Lung (tissue), 12 donors: ENCODE results near the gene SETD2. TPM values are rescaled to one million over a fixed set of nuclear protein-coding genes. Genes with fewer than 3 reads are reported as not detected.

Source experiments
- ATAC-seq: fragments of 200-7000 bp; cut with Tn5 transposase; one replicate; pipeline ENCODE4 v1.9.1; 2020; ENCODE audit warnings: moderate number of reproducible peaks; ENCODE audit not compliant: insufficient read depth, low FRiP score
- DNase-seq, 3 donors: peaks; one replicate each; pipeline ENCODE4 v3.0.0-alpha.2; 2013 to 2017
- H3K27ac ChIP-seq, 2 donors: one replicate each; pipeline ENCODE4 v1.5.1; 2013; ENCODE audit warnings: mild to moderate bottlenecking in 2 of 2, moderate library complexity in 2 of 2, control low read depth in 1 of 2, inconsistent platforms in 1 of 2, low read depth in 1 of 2, low read length in 1 of 2
- H3K27me3 ChIP-seq, 3 donors: one replicate each; pipeline ENCODE4 v1.5.1; 2013; ENCODE audit warnings: low read length in 2 of 3; ENCODE audit not compliant: control insufficient read depth in 3 of 3, insufficient read depth in 3 of 3
- H3K36me3 ChIP-seq, 4 donors: one replicate each; pipeline ENCODE4 v1.5.1; 2013; ENCODE audit warnings: low read length in 4 of 4, mild to moderate bottlenecking in 1 of 4, moderate library complexity in 1 of 4; ENCODE audit not compliant: control insufficient read depth in 4 of 4, insufficient read depth in 4 of 4
- H3K4me1 ChIP-seq, 5 donors: one replicate each; pipeline ENCODE4 v1.5.1; 2013; ENCODE audit warnings: low read length in 5 of 5, mild to moderate bottlenecking in 2 of 5, moderate library complexity in 1 of 5; ENCODE audit not compliant: control insufficient read depth in 5 of 5, insufficient read depth in 5 of 5
- H3K4me3 ChIP-seq: one replicate; pipeline ENCODE4 v1.5.1; 2013; ENCODE audit warnings: mild to moderate bottlenecking, control low read depth, moderate library complexity
- H3K9ac ChIP-seq, 2 donors: one replicate each; pipeline ENCODE4 v1.5.1; 2013; ENCODE audit warnings: low read length in 2 of 2, control low read depth in 1 of 2; ENCODE audit not compliant: insufficient read depth in 1 of 2
- H3K9me3 ChIP-seq, 4 donors: one replicate each; pipeline ENCODE4 v1.5.1; 2013; ENCODE audit warnings: low read length in 3 of 4, mild to moderate bottlenecking in 1 of 4, moderate library complexity in 1 of 4; ENCODE audit not compliant: control insufficient read depth in 4 of 4, insufficient read depth in 3 of 4
- WGBS, 2 donors: extraction: QIAGEN DNeasy Blood & Tissue Kit; methylation state at CpG; one replicate each; pipeline ENCODE4 v1.1.7; 2013; 5-methylcytosine and 5-hydroxymethylcytosine counted together
- polyA plus RNA-seq, 2 donors: library from polyadenylated mRNA; stranded (reverse); fragments of 200-250 nt; gene quantifications; one replicate each; pipeline ENCODE4 v1.2.1, GENCODE V29; 2013
- total RNA-seq, 2 donors: library from RNA; depleted of rRNA in 1 of 2; stranded (reverse); fragments of >200 nt in 1 of 2; gene quantifications; one replicate each; pipeline ENCODE4 v1.2.1, GENCODE V29; 2014 to 2021
- TF ChIP-seq, protein P1 (sequence below): IDR thresholded peaks from 2 replicates; pipeline ENCODE4 v1.5.1; 2012; ENCODE audit warnings: mild to moderate bottlenecking; ENCODE audit errors: control extremely low read depth, extremely low read depth
- donor health status: control.
- donor health status: control.
- donor health status: Bipolar disorder and iron deficiency.
- donor health status: healthy.
- donor health status: DM: yes; HTN: yes; CAD: no.

SETD2 gene
- total and polyA plus RNA-seq, 4 donors = 10.4 to 107 (median 25.0) TPM

- ATAC-seq = no peak
- WGBS, 2 donors = 4 to 10% methylated on average over 4 of the region's 4 CpGs
- TF ChIP-seq, protein P1, sequence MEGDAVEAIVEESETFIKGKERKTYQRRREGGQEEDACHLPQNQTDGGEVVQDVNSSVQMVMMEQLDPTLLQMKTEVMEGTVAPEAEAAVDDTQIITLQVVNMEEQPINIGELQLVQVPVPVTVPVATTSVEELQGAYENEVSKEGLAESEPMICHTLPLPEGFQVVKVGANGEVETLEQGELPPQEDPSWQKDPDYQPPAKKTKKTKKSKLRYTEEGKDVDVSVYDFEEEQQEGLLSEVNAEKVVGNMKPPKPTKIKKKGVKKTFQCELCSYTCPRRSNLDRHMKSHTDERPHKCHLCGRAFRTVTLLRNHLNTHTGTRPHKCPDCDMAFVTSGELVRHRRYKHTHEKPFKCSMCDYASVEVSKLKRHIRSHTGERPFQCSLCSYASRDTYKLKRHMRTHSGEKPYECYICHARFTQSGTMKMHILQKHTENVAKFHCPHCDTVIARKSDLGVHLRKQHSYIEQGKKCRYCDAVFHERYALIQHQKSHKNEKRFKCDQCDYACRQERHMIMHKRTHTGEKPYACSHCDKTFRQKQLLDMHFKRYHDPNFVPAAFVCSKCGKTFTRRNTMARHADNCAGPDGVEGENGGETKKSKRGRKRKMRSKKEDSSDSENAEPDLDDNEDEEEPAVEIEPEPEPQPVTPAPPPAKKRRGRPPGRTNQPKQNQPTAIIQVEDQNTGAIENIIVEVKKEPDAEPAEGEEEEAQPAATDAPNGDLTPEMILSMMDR = no peak
- Histone ChIP-seq H3K4me1 (peaks cover 0 to 28% (median 18%) of the 10 kb centered on the region in 5 donors), H3K36me3 (no peaks in the 10 kb centered on the region), H3K9ac (peak overlapping the region; percentile 37 to 52), H3K27ac (peak overlapping the region in 1 of 2 donors; percentile 59), H3K4me3 (no peak overlapping the region), H3K27me3 (no peaks in the 10 kb centered on the region), H3K9me3 (no peaks in the 10 kb centered on the region)
- DNase-seq = no peak
These were observed 1.8 kb downstream of the SETD2 start for GRCh38 chr3:47161983-47162696.

GRCh38 chr3:47159820-47160219 is 4.1 kb downstream of the SETD2 start:
- Histone ChIP-seq H3K4me1 (peaks cover 0 to 22% (median 13%) of the 10 kb centered on the region in 5 donors), H3K27me3 (no peaks in the 10 kb centered on the region), H3K9me3 (no peaks in the 10 kb centered on the region), H3K27ac (no peak overlapping the region), H3K36me3 (no peaks in the 10 kb centered on the region), H3K9ac (no peak overlapping the region), H3K4me3 (no peak overlapping the region)
- DNase-seq = no peak
- no peak for ATAC-seq
- 78 to 85% methylated on average over 3 of the region's 3 CpGs for WGBS, 2 donors
- TF ChIP-seq, protein P1 = no peak

DNA sequence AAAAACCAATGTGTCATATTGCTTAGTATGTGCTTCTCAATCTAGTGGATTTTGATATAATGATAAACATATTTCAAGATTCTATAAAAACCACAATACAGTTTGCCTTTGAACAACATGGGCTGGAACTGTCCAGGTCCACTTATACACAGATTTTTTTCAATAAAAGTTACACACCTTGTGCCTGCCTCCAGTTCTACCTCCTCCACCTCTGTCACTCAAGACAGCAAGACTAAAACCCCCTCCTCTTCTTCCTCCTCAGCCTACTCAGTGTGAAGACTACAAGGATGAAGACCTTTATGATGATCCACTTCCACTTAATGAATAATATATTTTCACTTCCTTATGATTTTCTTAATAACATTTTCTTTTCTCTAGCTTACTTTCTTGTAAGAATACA is 5.7 kb downstream of the SETD2 start:
- H3K9me3 ChIP-seq = no peaks in the 10 kb centered on the region
- H3K4me3 ChIP-seq = no peak overlapping the region
- H3K36me3 ChIP-seq = no peaks in the 10 kb centered on the region
- no peak for DNase-seq
- TF ChIP-seq, protein P1 = no peak
- H3K27me3 ChIP-seq = no peaks in the 10 kb centered on the region
- ATAC-seq = no peak
- H3K27ac ChIP-seq = no peak overlapping the region
- H3K9ac ChIP-seq = no peak overlapping the region
- H3K4me1 ChIP-seq = peaks cover 0 to 22% (median 13%) of the 10 kb centered on the region in 5 donors

GRCh38 chr3:47156396-47156795 is 7.5 kb downstream of the SETD2 start:
- H3K9me3 ChIP-seq = no peaks in the 10 kb centered on the region
- ATAC-seq = no peak
- no peaks in the 10 kb centered on the region for H3K27me3 ChIP-seq
- WGBS, 2 donors = 48 to 76% methylated on average over 1 of the region's 1 CpG
- TF ChIP-seq, protein P1 = no peak
- no peaks in the 10 kb centered on the region for H3K36me3 ChIP-seq
- H3K4me1 ChIP-seq = peaks cover 0 to 26% (median 5%) of the 10 kb centered on the region in 5 donors
- H3K9ac ChIP-seq = no peak overlapping the region
- H3K27ac ChIP-seq = no peak overlapping the region
- H3K4me3 ChIP-seq = no peak overlapping the region
- DNase-seq = no peak
